Astrocyte (in vitro differentiated cells and primary cell): ENCODE results near the gene GIPC2. TPM values are rescaled to one million over a fixed set of nuclear protein-coding genes. Genes with fewer than 3 reads are reported as not detected.

ENCODE experiments used
- DNase-seq: peaks from one replicate; pipeline ENCODE4 v3.0.0-alpha.2; 2010; ENCODE audit warnings: low read depth
- FAIRE-seq: peaks from 2 replicates; lab custom pipeline; 2011; peaks lifted over from hg19 to GRCh38; lab: Jason Lieb, UNC
- H2AFZ ChIP-seq: 2 replicates; pipeline ENCODE4 v1.6.0; 2012; ENCODE audit warnings: low read depth, low read length, inconsistent platforms
- H3K27ac ChIP-seq: 2 replicates; pipeline ENCODE4 v1.5.1; 2011; ENCODE audit warnings: low read depth, low read length, inconsistent platforms
- H3K27me3 ChIP-seq: 2 replicates; pipeline ENCODE4 v1.6.0; 2011; ENCODE audit warnings: low read length, inconsistent platforms; ENCODE audit not compliant: insufficient read depth
- H3K36me3 ChIP-seq: 2 replicates; pipeline ENCODE4 v1.5.1; 2011; ENCODE audit warnings: low read length, inconsistent platforms; ENCODE audit not compliant: insufficient read depth
- H3K4me1 ChIP-seq: 2 replicates; pipeline ENCODE4 v1.5.1; 2011; ENCODE audit warnings: low read length, inconsistent platforms; ENCODE audit not compliant: insufficient read depth
- H3K4me2 ChIP-seq: 2 replicates; pipeline ENCODE4 v1.6.0; 2012; ENCODE audit warnings: low read length, inconsistent platforms
- H3K4me3 ChIP-seq: 2 replicates; pipeline ENCODE4 v1.5.1; 2011; ENCODE audit warnings: low read depth, mild to moderate bottlenecking, low read length, inconsistent platforms; ENCODE audit not compliant: insufficient read depth
- H3K79me2 ChIP-seq: 2 replicates; pipeline ENCODE4 v1.6.0; 2012; ENCODE audit warnings: mild to moderate bottlenecking, low read length, inconsistent platforms; ENCODE audit not compliant: insufficient read depth
- H3K9ac ChIP-seq: 2 replicates; pipeline ENCODE4 v1.6.0; 2012; ENCODE audit warnings: mild to moderate bottlenecking, low read length, inconsistent platforms
- H3K9me3 ChIP-seq: 2 replicates; pipeline ENCODE4 v1.5.1; 2012; ENCODE audit warnings: low read depth, mild to moderate bottlenecking, low read length, inconsistent platforms; ENCODE audit not compliant: insufficient read depth
- H4K20me1 ChIP-seq: 2 replicates; pipeline ENCODE4 v1.6.0; 2012; ENCODE audit warnings: low read length, inconsistent platforms; ENCODE audit not compliant: insufficient read depth
- H3K27ac Mint-ChIP-seq: one replicate; pipeline ENCODE4 v1.8.0; 2021; ENCODE audit warnings: mild to moderate bottlenecking, mixed read lengths; ENCODE audit not compliant: unreplicated experiment
- H3K27me3 Mint-ChIP-seq: one replicate; pipeline ENCODE4 v1.8.0; 2021; ENCODE audit warnings: low read depth, mixed read lengths; ENCODE audit not compliant: unreplicated experiment
- H3K36me3 Mint-ChIP-seq: one replicate; pipeline ENCODE4 v1.8.0; 2021; ENCODE audit warnings: low read depth, mixed read lengths; ENCODE audit not compliant: unreplicated experiment
- H3K4me1 Mint-ChIP-seq: one replicate; pipeline ENCODE4 v1.8.0; 2021; ENCODE audit warnings: low read depth, mixed read lengths; ENCODE audit not compliant: unreplicated experiment
- H3K4me3 Mint-ChIP-seq: one replicate; pipeline ENCODE4 v1.8.0; 2021; ENCODE audit warnings: mild to moderate bottlenecking, moderate library complexity, mixed read lengths; ENCODE audit not compliant: unreplicated experiment
- H3K9me3 Mint-ChIP-seq: one replicate; pipeline ENCODE4 v1.8.0; 2021; ENCODE audit warnings: mild to moderate bottlenecking, mixed read lengths; ENCODE audit not compliant: unreplicated experiment
- EZH2 ChIP-seq: IDR thresholded peaks from 2 replicates; pipeline ENCODE4 v1.6.1; 2012; ENCODE audit warnings: mild to moderate bottlenecking, low read length, inconsistent platforms; ENCODE audit not compliant: insufficient read depth
- total RNA-seq: library from RNA; stranded (reverse); gene quantifications from 2 replicates; pipeline ENCODE4 v1.2.1, GENCODE V29; 2021
- TF ChIP-seq, protein P1 (sequence below): IDR thresholded peaks from 2 replicates; pipeline ENCODE4 v1.5.1; 2011; ENCODE audit warnings: low read depth, mild to moderate bottlenecking, inconsistent platforms, low read length, moderate library complexity; ENCODE audit not compliant: insufficient read depth

The GIPC2 gene
- total RNA-seq, 1 donor from 2014 or later, result not detected

- Histone ChIP-seq H3K36me3 (no peaks in the 10 kb centered on the region), H4K20me1 (no peaks in the 10 kb centered on the region), H3K79me2 (no peaks in the 10 kb centered on the region), H3K27ac (no peak overlapping the region), H3K27me3 (no peaks in the 10 kb centered on the region), H3K9me3 (no peaks in the 10 kb centered on the region), H3K4me2 (no peak overlapping the region), H3K4me1 (no peaks in the 10 kb centered on the region), H3K9ac (no peak overlapping the region), H2AFZ (no peak overlapping the region), H3K4me3 (no peak overlapping the region)
- DNase-seq (no peak), FAIRE-seq (no peak)
- Mint-ChIP-seq H3K9me3 (no peaks in the 10 kb centered on the region), H3K27ac (no peak overlapping the region), H3K4me3 (no peak overlapping the region), H3K4me1 (peaks cover 8% of the 10 kb centered on the region), H3K27me3 (no peaks in the 10 kb centered on the region), H3K36me3 (no peaks in the 10 kb centered on the region)
- no peak for TF ChIP-seq EZH2
- TF ChIP-seq, protein P1, sequence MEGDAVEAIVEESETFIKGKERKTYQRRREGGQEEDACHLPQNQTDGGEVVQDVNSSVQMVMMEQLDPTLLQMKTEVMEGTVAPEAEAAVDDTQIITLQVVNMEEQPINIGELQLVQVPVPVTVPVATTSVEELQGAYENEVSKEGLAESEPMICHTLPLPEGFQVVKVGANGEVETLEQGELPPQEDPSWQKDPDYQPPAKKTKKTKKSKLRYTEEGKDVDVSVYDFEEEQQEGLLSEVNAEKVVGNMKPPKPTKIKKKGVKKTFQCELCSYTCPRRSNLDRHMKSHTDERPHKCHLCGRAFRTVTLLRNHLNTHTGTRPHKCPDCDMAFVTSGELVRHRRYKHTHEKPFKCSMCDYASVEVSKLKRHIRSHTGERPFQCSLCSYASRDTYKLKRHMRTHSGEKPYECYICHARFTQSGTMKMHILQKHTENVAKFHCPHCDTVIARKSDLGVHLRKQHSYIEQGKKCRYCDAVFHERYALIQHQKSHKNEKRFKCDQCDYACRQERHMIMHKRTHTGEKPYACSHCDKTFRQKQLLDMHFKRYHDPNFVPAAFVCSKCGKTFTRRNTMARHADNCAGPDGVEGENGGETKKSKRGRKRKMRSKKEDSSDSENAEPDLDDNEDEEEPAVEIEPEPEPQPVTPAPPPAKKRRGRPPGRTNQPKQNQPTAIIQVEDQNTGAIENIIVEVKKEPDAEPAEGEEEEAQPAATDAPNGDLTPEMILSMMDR, result no peak
These were observed 97.4 kb downstream of the GIPC2 start for GRCh38 chr1:78143152-78143551.

GRCh38 chr1:78143673-78144072 is 97.9 kb downstream of the GIPC2 start:
- no peak overlapping the region for H3K27ac ChIP-seq
- H3K4me3 ChIP-seq, result no peak overlapping the region
- Mint-ChIP-seq H3K27ac (no peak overlapping the region), H3K36me3 (no peaks in the 10 kb centered on the region), H3K4me3 (no peak overlapping the region), H3K27me3 (no peaks in the 10 kb centered on the region), H3K9me3 (peaks cover 2% of the 10 kb centered on the region), H3K4me1 (peaks cover 8% of the 10 kb centered on the region)
- H3K4me1 ChIP-seq, result no peaks in the 10 kb centered on the region
- no peaks in the 10 kb centered on the region for H4K20me1 ChIP-seq
- H3K9me3 ChIP-seq, result no peaks in the 10 kb centered on the region
- no peak overlapping the region for H3K9ac ChIP-seq
- FAIRE-seq, result no peak
- no peak for TF ChIP-seq EZH2
- TF ChIP-seq, protein P1, result no peak
- no peak overlapping the region for H3K4me2 ChIP-seq
- H3K27me3 ChIP-seq, result no peaks in the 10 kb centered on the region
- H3K79me2 ChIP-seq, result no peaks in the 10 kb centered on the region
- no peaks in the 10 kb centered on the region for H3K36me3 ChIP-seq
- no peak overlapping the region for H2AFZ ChIP-seq
- DNase-seq, result no peak

GRCh38 chr1:78145105-78145580 is 99.4 kb downstream of the GIPC2 start:
- Mint-ChIP-seq H3K9me3 (peaks cover 2% of the 10 kb centered on the region), H3K36me3 (no peaks in the 10 kb centered on the region), H3K27ac (no peak overlapping the region), H3K4me3 (no peak overlapping the region), H3K27me3 (no peaks in the 10 kb centered on the region), H3K4me1 (peaks cover 8% of the 10 kb centered on the region)
- FAIRE-seq (peak; percentile 81), DNase-seq (peak; percentile 61)
- H4K20me1 ChIP-seq, result no peaks in the 10 kb centered on the region
- H3K9me3 ChIP-seq, result no peaks in the 10 kb centered on the region
- no peak for TF ChIP-seq EZH2
- TF ChIP-seq, protein P1, result peak; percentile 93
- H3K27ac ChIP-seq, result no peak overlapping the region
- H3K4me2 ChIP-seq, result no peak overlapping the region
- H3K27me3 ChIP-seq, result no peaks in the 10 kb centered on the region
- H2AFZ ChIP-seq, result no peak overlapping the region
- no peaks in the 10 kb centered on the region for H3K4me1 ChIP-seq
- H3K79me2 ChIP-seq, result no peaks in the 10 kb centered on the region
- no peaks in the 10 kb centered on the region for H3K36me3 ChIP-seq
- H3K9ac ChIP-seq, result no peak overlapping the region
- H3K4me3 ChIP-seq, result no peak overlapping the region
